GM18507 (cell line): ENCODE data around the gene KRT9.
"Not testable (repeated sequence)": the region's sequence is repeated elsewhere in the genome, so short reads cannot be mapped to it uniquely, and the experiment has no call there.

ENCODE experiments used
- DNase-seq: peaks from one replicate; pipeline ENCODE4 v3.0.0; 2011; ENCODE audit warnings: low read depth; ENCODE audit not compliant: insufficient read length; ENCODE audit errors: extremely low spot score
- FAIRE-seq: peaks from 2 replicates; lab custom pipeline; 2011; peaks lifted over from hg19 to GRCh38; lab: Jason Lieb, UNC

KRT9 gene

DNA sequence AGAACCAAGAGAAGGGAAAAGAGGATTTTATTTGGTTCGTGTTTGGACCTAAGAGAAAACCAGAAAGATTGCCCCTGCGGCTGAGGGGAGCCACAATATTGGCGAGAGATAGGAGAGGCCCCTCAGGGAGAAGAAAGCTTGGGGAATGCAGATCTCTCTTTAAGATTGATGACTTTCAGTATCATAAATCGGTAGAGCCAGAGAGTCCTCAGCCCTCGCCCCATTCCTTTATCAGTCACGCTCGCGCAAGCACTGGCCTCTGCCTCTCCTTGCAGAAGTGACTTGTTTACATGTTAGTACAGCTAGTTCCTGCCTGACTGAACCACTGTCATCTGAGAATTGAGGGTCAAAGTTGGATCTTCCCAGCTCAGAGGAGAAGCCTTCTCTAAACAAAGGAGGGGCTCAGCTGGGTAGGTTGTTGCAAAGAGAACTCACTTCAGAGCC lies 22.2 kb downstream of the KRT9 start:
- DNase-seq (no peak), FAIRE-seq (no peak)

- DNase-seq (peak; percentile 65), FAIRE-seq (peak; percentile 84)
Measured at GRCh38 chr17:41548844-41549595, 22.8 kb downstream of the KRT9 start.

DNA sequence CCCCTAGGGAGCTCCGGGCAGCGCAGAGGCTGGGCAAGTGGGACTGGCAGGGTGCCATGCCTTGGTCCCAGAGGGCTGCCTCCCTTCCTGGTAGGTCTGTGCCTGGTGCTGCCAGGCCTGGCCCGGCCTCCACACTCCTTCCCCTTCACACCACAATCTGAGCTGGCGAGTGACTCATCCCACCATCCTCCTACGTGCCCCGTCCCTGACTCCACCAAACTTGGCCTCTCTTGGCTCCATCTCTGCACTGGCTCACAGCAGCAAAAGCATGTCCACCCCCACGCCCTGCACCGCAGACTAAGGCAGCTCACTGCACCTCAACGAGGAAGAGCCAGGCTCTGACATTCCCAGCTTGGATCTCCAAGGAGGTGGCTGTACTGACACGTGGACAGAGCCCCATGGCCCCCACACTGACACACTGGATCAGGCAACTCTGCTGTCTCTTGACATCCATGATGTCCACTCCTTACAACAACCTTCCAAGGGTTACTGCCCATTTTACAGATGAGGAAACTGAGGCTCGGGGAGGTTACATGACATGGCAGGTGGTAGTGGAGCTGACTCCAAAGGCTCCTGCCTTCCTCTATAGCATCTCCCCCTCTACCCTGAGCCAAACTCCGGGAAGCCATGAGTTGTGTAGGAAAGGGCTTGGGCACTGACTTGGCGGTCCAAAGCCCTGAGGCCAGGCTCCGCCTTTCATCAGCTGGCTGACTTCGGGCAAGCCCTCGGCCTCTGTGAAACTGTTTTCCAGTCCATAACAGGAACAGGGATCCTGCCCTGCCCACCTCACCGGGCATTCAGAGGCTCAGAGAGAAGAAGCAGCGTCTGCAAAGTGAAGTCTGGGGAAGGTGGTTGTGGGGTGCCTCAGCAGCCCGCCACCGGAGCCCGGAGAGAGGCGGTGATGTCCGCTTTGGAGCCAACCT lies 23.7 kb downstream of the KRT9 start:
- FAIRE-seq (no peak), DNase-seq (no peak)

DNA sequence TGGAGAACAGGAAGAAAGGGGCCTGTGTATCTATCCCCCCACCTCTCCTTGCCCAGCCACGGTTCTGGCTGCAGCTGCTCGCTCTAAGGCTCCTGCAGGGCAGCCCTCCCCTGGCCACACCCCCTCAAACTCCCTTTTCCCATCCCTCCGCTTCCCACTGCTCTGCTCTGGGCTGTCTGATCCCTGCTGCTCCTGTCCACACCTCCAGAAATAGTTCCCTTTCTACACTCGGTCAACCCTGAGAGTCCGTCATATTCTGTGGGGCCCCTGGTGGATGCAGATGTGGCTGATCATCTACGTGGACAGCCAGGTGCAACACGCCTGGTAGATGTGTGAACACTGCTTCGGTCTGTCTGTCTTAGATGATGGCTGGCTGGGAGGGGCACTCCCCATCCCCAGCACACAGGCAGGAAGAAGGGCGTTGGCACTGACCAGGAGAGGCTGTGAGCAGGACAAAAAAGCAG lies 24.4 kb downstream of the KRT9 start:
- DNase-seq (no peak), FAIRE-seq (no peak)

- no peak for DNase-seq
- FAIRE-seq, result no peak
Measured at GRCh38 chr17:41546819-41547218, 25.0 kb downstream of the KRT9 start.

GRCh38 chr17:41545829-41546410 lies 25.9 kb downstream of the KRT9 start:
- DNase-seq, result no peak
- FAIRE-seq, result no peak

GRCh38 chr17:41544935-41545334 lies 26.9 kb downstream of the KRT9 start:
- no peak for FAIRE-seq
- no peak for DNase-seq

- FAIRE-seq, result no peak
- DNase-seq, result no peak
Measured at GRCh38 chr17:41544491-41544892, 27.4 kb downstream of the KRT9 start.

DNA sequence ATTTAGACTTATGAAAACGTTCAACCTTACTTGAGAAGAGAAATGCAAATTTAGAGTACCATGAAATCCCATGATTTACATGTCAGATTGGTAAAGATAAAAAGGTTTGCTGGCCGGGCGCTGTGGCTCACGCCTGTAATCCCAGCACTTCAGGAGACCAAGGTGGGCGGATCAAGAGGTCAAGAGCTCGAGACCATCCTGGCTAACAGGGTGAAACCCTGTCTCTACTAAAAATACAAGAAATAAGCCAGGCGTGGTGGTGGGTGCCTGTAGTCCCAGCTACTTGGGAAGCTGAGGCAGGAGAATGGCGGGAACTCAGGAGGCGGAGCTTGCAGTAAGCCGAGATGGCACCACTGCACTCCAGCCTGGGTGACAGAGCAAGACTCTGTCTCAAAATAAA lies 29.1 kb downstream of the KRT9 start:
- not testable (repeated sequence) for FAIRE-seq, DNase-seq

GRCh38 chr17:41542357-41542756 lies 29.5 kb downstream of the KRT9 start:
- no peak for FAIRE-seq
- DNase-seq, result no peak

GRCh38 chr17:41540921-41541625 lies 30.8 kb downstream of the KRT9 start:
- DNase-seq (no peak), FAIRE-seq (no peak)

DNA sequence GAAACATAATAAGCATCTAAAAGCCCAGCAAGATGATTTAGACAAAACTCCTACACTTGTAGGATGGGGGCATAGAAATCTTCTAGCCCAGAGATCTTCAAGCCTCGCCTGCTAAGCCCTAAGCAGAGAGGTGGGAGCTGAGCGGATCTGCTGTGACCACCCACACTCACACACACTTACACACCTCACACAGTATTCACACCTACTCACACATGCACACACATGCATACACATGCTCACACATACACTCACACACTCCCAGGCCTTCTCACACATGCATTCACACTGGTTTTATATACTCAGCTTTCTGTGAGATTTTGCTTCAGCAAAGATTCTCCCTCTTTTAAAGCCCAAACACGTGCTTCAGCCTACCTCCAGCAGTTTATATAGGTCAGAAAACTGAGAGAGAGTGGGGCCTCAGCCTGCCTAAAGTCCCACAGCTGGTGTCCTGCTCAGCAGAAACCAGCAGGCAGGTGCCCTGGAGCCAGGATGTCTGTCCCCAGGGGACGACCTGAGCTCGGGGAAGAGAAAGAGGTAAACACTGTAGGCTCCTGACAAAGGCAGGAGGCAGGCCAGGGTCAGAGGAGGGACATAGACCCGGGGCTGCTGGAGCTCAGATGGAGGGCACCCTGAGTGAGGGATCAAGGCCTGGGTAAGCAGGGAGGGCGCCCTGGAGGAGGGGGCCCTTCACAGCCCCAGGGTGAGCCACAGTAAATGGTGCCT lies 31.7 kb downstream of the KRT9 start:
- FAIRE-seq, result no peak
- no peak for DNase-seq

- no peak for DNase-seq
- FAIRE-seq, result no peak
Measured at GRCh38 chr17:41539071-41539492, 32.8 kb downstream of the KRT9 start.

- FAIRE-seq (no peak), DNase-seq (no peak)
Measured at GRCh38 chr17:41538565-41538991, 33.3 kb downstream of the KRT9 start.

- no peak for FAIRE-seq
- no peak for DNase-seq
Measured at GRCh38 chr17:41537990-41538389, 33.9 kb downstream of the KRT9 start.

GRCh38 chr17:41537614-41537954 lies 34.3 kb downstream of the KRT9 start:
- DNase-seq (no peak), FAIRE-seq (no peak)

DNA sequence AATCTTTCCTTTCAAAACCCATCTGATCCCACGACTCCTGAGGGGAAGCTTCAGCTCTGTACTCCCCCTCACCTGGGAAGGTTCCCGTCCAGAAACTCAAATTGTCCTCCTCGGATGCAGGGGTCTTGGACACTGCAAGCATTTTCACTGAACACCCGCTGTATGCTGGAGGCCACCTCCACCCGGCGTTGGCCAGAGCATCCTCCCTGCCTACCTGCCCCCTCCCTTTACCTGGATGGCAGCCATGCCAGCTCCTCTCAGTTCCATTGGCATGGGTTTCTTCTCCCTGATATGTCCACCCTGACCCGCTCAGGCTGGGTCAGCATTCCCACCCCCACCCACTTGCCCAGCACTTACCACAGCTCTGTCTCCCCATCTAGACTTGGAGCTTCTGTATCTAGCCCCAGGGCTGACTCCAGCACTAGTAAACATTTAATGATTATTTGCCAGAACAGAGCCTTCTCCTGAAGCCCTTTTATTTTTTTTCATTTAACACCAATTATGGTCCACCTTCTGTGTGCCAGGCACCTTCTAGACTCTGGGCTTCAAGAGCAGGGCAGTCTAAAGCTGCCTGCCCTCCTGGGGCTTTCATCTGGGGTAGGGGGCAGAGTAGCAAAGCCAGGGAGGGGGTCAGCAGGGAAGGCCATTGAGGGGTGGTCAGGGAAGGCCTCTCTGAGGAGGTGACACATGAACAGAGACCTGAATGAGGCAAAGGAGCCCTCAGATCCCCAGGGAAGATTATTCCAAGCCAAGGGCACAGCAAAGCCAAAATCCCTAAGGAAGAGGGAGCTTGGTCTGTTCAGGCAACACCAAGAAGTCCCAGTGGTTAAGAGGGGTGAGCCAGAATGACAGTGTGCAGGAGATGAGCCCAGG lies 34.9 kb downstream of the KRT9 start:
- no peak for DNase-seq
- FAIRE-seq, result no peak
